Neuronal stem cell (in vitro differentiated cells): Measurements from ENCODE around the gene RNF44.

Source experiments
- DNase-seq: peaks from one replicate; pipeline ENCODE4 v3.0.0-alpha.2; 2013; ENCODE audit warnings: low spot score
- H2AFZ ChIP-seq: one replicate; pipeline ENCODE4 v1.6.1; 2013; ENCODE audit warnings: mild to moderate bottlenecking, low read length, inconsistent platforms
- H2AK5ac ChIP-seq: 2 replicates; pipeline ENCODE4 v1.6.1; 2013; ENCODE audit warnings: low read depth, mild to moderate bottlenecking, inconsistent platforms, low read length, moderate library complexity, mixed read lengths
- H2BK120ac ChIP-seq: 2 replicates; pipeline ENCODE4 v1.6.1; 2013; ENCODE audit warnings: low read depth, mild to moderate bottlenecking, inconsistent platforms, low read length, moderate library complexity, mixed read lengths
- H2BK12ac ChIP-seq: one replicate; pipeline ENCODE4 v1.6.1; 2013; ENCODE audit warnings: low read length, inconsistent platforms
- H2BK15ac ChIP-seq: 2 replicates; pipeline ENCODE4 v1.6.1; 2013; ENCODE audit warnings: mild to moderate bottlenecking, low read length, inconsistent platforms, mixed read lengths
- H2BK5ac ChIP-seq: one replicate; pipeline ENCODE4 v1.6.1; 2013; ENCODE audit warnings: inconsistent platforms, mild to moderate bottlenecking, low read length, moderate library complexity
- H3K14ac ChIP-seq: one replicate; pipeline ENCODE4 v1.6.1; 2013; ENCODE audit warnings: low read length, inconsistent platforms
- H3K18ac ChIP-seq: 2 replicates; pipeline ENCODE4 v1.6.1; 2013; ENCODE audit warnings: low read length, inconsistent platforms
- H3K23ac ChIP-seq: 2 replicates; pipeline ENCODE4 v1.6.1; 2013; ENCODE audit warnings: low read depth, mild to moderate bottlenecking, mixed read lengths, low read length, inconsistent platforms; ENCODE audit not compliant: poor library complexity
- H3K27ac ChIP-seq: replicated peaks from 3 replicates; pipeline ENCODE4 v1.5.1; 2013; ENCODE audit warnings: low read length, inconsistent platforms
- H3K27me3 ChIP-seq, 3 experiments: 2 replicates each; pipeline ENCODE4 v1.6.1; 2013; ENCODE audit warnings: low read length in 3 of 3, mild to moderate bottlenecking in 2 of 3, inconsistent platforms in 1 of 3, low read depth in 1 of 3, mixed read lengths in 1 of 3, moderate library complexity in 1 of 3; ENCODE audit not compliant: control insufficient read depth in 3 of 3, insufficient read depth in 3 of 3
- H3K36me3 ChIP-seq, 2 donors: replicated peaks in 1 of 2; 2 replicates each; pipeline ENCODE4 v1.6.1; 2013; ENCODE audit warnings: low read length in 2 of 2; ENCODE audit not compliant: control insufficient read depth in 2 of 2, insufficient read depth in 2 of 2
- H3K4ac ChIP-seq: 2 replicates; pipeline ENCODE4 v1.6.1; 2013; ENCODE audit warnings: inconsistent platforms, mild to moderate bottlenecking, low read length, moderate library complexity
- H3K4me1 ChIP-seq, 2 donors: 1 replicate in 1 of 2; 2 replicates in 1 of 2; pipeline ENCODE4 v1.6.1; 2013; ENCODE audit warnings: low read length in 2 of 2, low read depth in 1 of 2; ENCODE audit not compliant: control insufficient read depth in 2 of 2, insufficient read depth in 1 of 2
- H3K4me2 ChIP-seq: one replicate; pipeline ENCODE4 v1.6.1; 2013; ENCODE audit warnings: mild to moderate bottlenecking, low read length, inconsistent platforms; ENCODE audit not compliant: insufficient read depth, poor library complexity, severe bottlenecking
- H3K4me3 ChIP-seq, 2 donors: 2 replicates each; pipeline ENCODE4 v1.5.1; 2013; ENCODE audit warnings: low read length in 2 of 2, mild to moderate bottlenecking in 2 of 2, inconsistent platforms in 1 of 2, moderate library complexity in 1 of 2
- H3K79me1 ChIP-seq: one replicate; pipeline ENCODE4 v1.6.1; 2013; ENCODE audit warnings: low read depth, mild to moderate bottlenecking, inconsistent platforms, low read length, moderate library complexity
- H3K9ac ChIP-seq: one replicate; pipeline ENCODE4 v1.6.1; 2013; ENCODE audit warnings: mild to moderate bottlenecking, low read depth, low read length, inconsistent platforms; ENCODE audit not compliant: poor library complexity
- H3K9me3 ChIP-seq, 2 donors: replicated peaks in 1 of 2; 2 replicates each; pipeline versions ENCODE3 to v1.6.1; 2013; ENCODE audit warnings: low read length in 2 of 2, mild to moderate bottlenecking in 2 of 2, inconsistent platforms in 1 of 2, low read depth in 1 of 2, mixed read lengths in 1 of 2, moderate library complexity in 1 of 2; ENCODE audit not compliant: control insufficient read depth in 2 of 2, insufficient read depth in 1 of 2
- H4K8ac ChIP-seq: one replicate; pipeline ENCODE4 v1.6.1; 2013; ENCODE audit warnings: low read depth, mild to moderate bottlenecking, inconsistent platforms, low read length, moderate library complexity
- H4K91ac ChIP-seq: one replicate; pipeline ENCODE4 v1.6.1; 2013; ENCODE audit warnings: low read length, low read depth, mild to moderate bottlenecking, inconsistent platforms; ENCODE audit not compliant: poor library complexity
- WGBS, 2 donors: extraction: QIAGEN DNeasy Blood & Tissue Kit; methylation state at CpG; one replicate each; pipeline ENCODE4 v1.1.7; 2013; ENCODE audit warnings: missing lambda C conversion rate in 2 of 2, mixed read lengths in 1 of 2; ENCODE audit not compliant: insufficient read length in 2 of 2, insufficient replicate concordance in 1 of 2; ENCODE audit errors: extremely low coverage in 2 of 2; 5-methylcytosine and 5-hydroxymethylcytosine counted together

Gene RNF44

GRCh38 chr5:176538230-176538988 is 1.2 kb upstream of the RNF44 start:
- H3K27me3 ChIP-seq = peaks cover 0 to 11% (median 0%) of the 10 kb centered on the region in 3 experiments
- peak overlapping the region; percentile 82 for H3K27ac ChIP-seq
- H3K4ac ChIP-seq = no peak overlapping the region
- no peak overlapping the region for H2BK120ac ChIP-seq
- H3K14ac ChIP-seq = no peak overlapping the region
- H3K23ac ChIP-seq = no peak overlapping the region
- H2AK5ac ChIP-seq = no peak overlapping the region
- peak overlapping the region; percentile 55 for H3K18ac ChIP-seq
- peaks cover 17 to 32% of the 10 kb centered on the region in 2 donors for H3K4me1 ChIP-seq
- peaks cover 6 to 19% of the 10 kb centered on the region in 2 donors for H3K36me3 ChIP-seq
- H2BK12ac ChIP-seq = no peak overlapping the region
- peak overlapping the region; percentile 49 to 92 for H3K4me3 ChIP-seq
- WGBS, 2 donors = no CpG with 5 or more reads among the region's 13 CpGs
- H4K8ac ChIP-seq = no peak overlapping the region
- H3K79me1 ChIP-seq = peaks cover 9% of the 10 kb centered on the region
- no peak for DNase-seq
- no peaks in the 10 kb centered on the region for H3K9me3 ChIP-seq
- H4K91ac ChIP-seq = no peak overlapping the region
- no peak overlapping the region for H2BK5ac ChIP-seq
- no peak overlapping the region for H3K9ac ChIP-seq
- peak overlapping the region; percentile 72 for H3K4me2 ChIP-seq
- H2BK15ac ChIP-seq = no peak overlapping the region
- peak overlapping the region; percentile 82 for H2AFZ ChIP-seq

DNA sequence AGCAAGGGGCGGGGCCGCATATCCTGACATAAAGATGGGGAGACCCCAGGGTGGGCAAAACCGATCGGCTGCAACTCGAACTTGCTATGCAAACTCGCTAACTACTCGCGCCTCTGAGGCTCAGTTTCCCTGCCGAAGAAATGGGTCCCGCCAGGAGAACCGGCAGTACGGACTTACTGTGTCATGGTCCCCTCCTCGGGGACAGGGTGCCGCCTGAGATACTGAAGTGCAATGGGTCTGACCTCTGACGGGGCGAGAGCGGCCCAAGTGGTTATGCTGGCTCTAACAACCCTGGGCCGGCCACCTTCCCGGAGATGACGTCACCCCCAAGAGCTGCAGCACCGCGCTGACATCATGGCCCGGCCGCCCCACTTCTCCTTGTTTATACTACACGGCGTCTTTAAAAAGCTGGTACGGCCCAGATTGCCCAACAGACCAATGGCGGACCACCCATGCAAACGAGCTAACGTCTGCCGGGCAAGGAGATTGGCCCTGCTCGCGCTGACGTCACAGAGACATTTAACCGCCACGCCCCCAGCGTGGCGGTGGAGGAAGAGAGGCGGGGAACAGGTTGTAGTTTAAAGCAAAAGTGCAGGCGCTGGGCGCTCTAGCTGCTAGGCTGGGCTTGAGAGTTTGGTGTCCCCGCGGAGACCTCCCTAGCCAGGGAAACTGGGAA is 490 bp upstream of the RNF44 start:
- peak overlapping the region; percentile 72 for H3K4me2 ChIP-seq
- peak overlapping the region; percentile 93 for H3K27ac ChIP-seq
- peak overlapping the region; percentile 32 for H3K14ac ChIP-seq
- H2BK120ac ChIP-seq = no peak overlapping the region
- no peaks in the 10 kb centered on the region for H3K9me3 ChIP-seq
- peaks cover 0 to 7% (median 0%) of the 10 kb centered on the region in 3 experiments for H3K27me3 ChIP-seq
- peaks cover 15% of the 10 kb centered on the region for H3K79me1 ChIP-seq
- H3K18ac ChIP-seq = peak overlapping the region; percentile 99
- WGBS, 2 donors = no CpG with 5 or more reads among the region's 43 CpGs
- no peak overlapping the region for H4K8ac ChIP-seq
- peak overlapping the region; percentile 92 to 98 for H3K4me3 ChIP-seq
- peak overlapping the region; percentile 71 for H3K4ac ChIP-seq
- H3K4me1 ChIP-seq = peaks cover 17 to 32% of the 10 kb centered on the region in 2 donors
- peak overlapping the region; percentile 95 for H2BK15ac ChIP-seq
- H2AK5ac ChIP-seq = peak overlapping the region; percentile 85
- H4K91ac ChIP-seq = peak overlapping the region; percentile 90
- DNase-seq = peak; percentile 98
- no peak overlapping the region for H2BK12ac ChIP-seq
- H2BK5ac ChIP-seq = peak overlapping the region; percentile 96
- peak overlapping the region; percentile 95 for H3K9ac ChIP-seq
- H2AFZ ChIP-seq = peak overlapping the region; percentile 92
- peak overlapping the region; percentile 18 for H3K23ac ChIP-seq
- H3K36me3 ChIP-seq = peaks cover 8 to 27% of the 10 kb centered on the region in 2 donors

- peak; percentile 82 for DNase-seq
- H4K91ac ChIP-seq = peak overlapping the region; percentile 86
- H2AK5ac ChIP-seq = peak overlapping the region; percentile 26
- H2BK15ac ChIP-seq = peak overlapping the region; percentile 26
- H3K36me3 ChIP-seq = peaks cover 13 to 37% of the 10 kb centered on the region in 2 donors
- no peak overlapping the region for H4K8ac ChIP-seq
- H2BK5ac ChIP-seq = peak overlapping the region; percentile 96
- peak overlapping the region; percentile 90 for H2AFZ ChIP-seq
- peak overlapping the region; percentile 90 for H2BK120ac ChIP-seq
- H3K23ac ChIP-seq = no peak overlapping the region
- peak overlapping the region; percentile 90 to 92 for H3K4me3 ChIP-seq
- H3K79me1 ChIP-seq = peaks cover 21% of the 10 kb centered on the region
- H3K4ac ChIP-seq = no peak overlapping the region
- no peaks in the 10 kb centered on the region for H3K9me3 ChIP-seq
- peak overlapping the region; percentile 78 for H3K14ac ChIP-seq
- H3K4me1 ChIP-seq = peaks cover 7 to 22% of the 10 kb centered on the region in 2 donors
- H2BK12ac ChIP-seq = no peak overlapping the region
- no CpG with 5 or more reads among the region's 43 CpGs for WGBS, 2 donors
- H3K27ac ChIP-seq = peak overlapping the region; percentile 97
- peak overlapping the region; percentile 85 for H3K4me2 ChIP-seq
- peak overlapping the region; percentile 99 for H3K18ac ChIP-seq
- H3K27me3 ChIP-seq = no peaks in the 10 kb centered on the region
- H3K9ac ChIP-seq = peak overlapping the region; percentile 92
Measured at GRCh38 chr5:176536132-176536901, 885 bp downstream of the RNF44 start.
